GM12874 (cell line): Measurements from ENCODE around the gene RIN3.

ENCODE experiments used
- CTCF ChIP-seq: IDR thresholded peaks from 2 replicates; pipeline ENCODE4 v1.5.1; 2011; ENCODE audit warnings: low read depth, mild to moderate bottlenecking, control low read depth, low read length, moderate library complexity; ENCODE audit not compliant: insufficient read depth

The RIN3 gene

GRCh38 chr14:92622311-92622710 is 108.7 kb downstream of the RIN3 start:
- TF ChIP-seq CTCF, result no peak

- no peak for TF ChIP-seq CTCF
Measured at GRCh38 chr14:92624764-92625163, 111.2 kb downstream of the RIN3 start.

- no peak for TF ChIP-seq CTCF
Measured at GRCh38 chr14:92625213-92625612, 111.6 kb downstream of the RIN3 start.

- no peak for TF ChIP-seq CTCF
Measured at GRCh38 chr14:92626041-92626440, 112.5 kb downstream of the RIN3 start.

- no peak for TF ChIP-seq CTCF
Measured at GRCh38 chr14:92627707-92628215, 114.2 kb downstream of the RIN3 start.

- no peak for TF ChIP-seq CTCF
Measured at GRCh38 chr14:92628636-92629035, 115.1 kb downstream of the RIN3 start.

GRCh38 chr14:92630367-92630766 is 116.8 kb downstream of the RIN3 start:
- no peak for TF ChIP-seq CTCF
